ENCODE measurements around the gene GPC6. TPM values are rescaled to one million over a fixed set of nuclear protein-coding genes. Genes with fewer than 3 reads are reported as not detected.

The GPC6 gene
- polyA plus RNA-seq, 2 of the 4 experiments (the other 2 are of a cell fraction): 8.0 to 14.4 TPM

- H3K9me3 ChIP-seq: no peaks in the 10 kb centered on the region
- FAIRE-seq (no peak), DNase-seq (ENCODE audit: low read depth in 1 of 2, low spot score in 1 of 2) (no peak), ATAC-seq (no peak)
- H3K4me1 ChIP-seq: no peaks in the 10 kb centered on the region
- CTCF ChIA-PET: no interaction called here
- no peak overlapping the region for H3K4me3 ChIP-seq
- WGBS (ENCODE audit: missing lambda C conversion rate): 78% methylated on average over 3 of the region's 3 CpGs
- no peak overlapping the region for H3K4me2 ChIP-seq
- H3K27ac ChIP-seq: no peak overlapping the region
- POLR2A ChIA-PET: no interaction called here
- TF ChIP-seq ESRRA (IDR thresholded peaks at IDR 0.05; ENCODE audit: borderline replicate concordance, low read length): no peak
- no peak for TF ChIP-seq MAX (IDR thresholded peaks at IDR 0.05)
- no peak for TF ChIP-seq CHD2 (IDR thresholded peaks at IDR 0.05; ENCODE audit: low read length, partially characterized antibody)
- no peak for TF ChIP-seq PHF8 (IDR thresholded peaks at IDR 0.05; ENCODE audit: borderline replicate concordance, low read depth)
- no peak for TF ChIP-seq ZFP36 (IDR thresholded peaks at IDR 0.05; ENCODE audit: borderline replicate concordance, partially characterized antibody)
- no peak for TF ChIP-seq BCL3 (IDR thresholded peaks at IDR 0.05)
- no peak for TF ChIP-seq RAD21 (conservative IDR thresholded peaks at IDR 0.05 in 1 of 2, IDR thresholded peaks at IDR 0.05 in 1 of 2)
- no peak for TF ChIP-seq KDM1A (IDR thresholded peaks at IDR 0.05; ENCODE audit: low read depth)
- TF ChIP-seq REST (IDR thresholded peaks at IDR 0.05): no peak
- TF ChIP-seq MAFK (IDR thresholded peaks at IDR 0.05; ENCODE audit: partially characterized antibody): no peak
- TF ChIP-seq, protein P1, sequence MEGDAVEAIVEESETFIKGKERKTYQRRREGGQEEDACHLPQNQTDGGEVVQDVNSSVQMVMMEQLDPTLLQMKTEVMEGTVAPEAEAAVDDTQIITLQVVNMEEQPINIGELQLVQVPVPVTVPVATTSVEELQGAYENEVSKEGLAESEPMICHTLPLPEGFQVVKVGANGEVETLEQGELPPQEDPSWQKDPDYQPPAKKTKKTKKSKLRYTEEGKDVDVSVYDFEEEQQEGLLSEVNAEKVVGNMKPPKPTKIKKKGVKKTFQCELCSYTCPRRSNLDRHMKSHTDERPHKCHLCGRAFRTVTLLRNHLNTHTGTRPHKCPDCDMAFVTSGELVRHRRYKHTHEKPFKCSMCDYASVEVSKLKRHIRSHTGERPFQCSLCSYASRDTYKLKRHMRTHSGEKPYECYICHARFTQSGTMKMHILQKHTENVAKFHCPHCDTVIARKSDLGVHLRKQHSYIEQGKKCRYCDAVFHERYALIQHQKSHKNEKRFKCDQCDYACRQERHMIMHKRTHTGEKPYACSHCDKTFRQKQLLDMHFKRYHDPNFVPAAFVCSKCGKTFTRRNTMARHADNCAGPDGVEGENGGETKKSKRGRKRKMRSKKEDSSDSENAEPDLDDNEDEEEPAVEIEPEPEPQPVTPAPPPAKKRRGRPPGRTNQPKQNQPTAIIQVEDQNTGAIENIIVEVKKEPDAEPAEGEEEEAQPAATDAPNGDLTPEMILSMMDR (IDR thresholded peaks at IDR 0.05): no peak
- TF ChIP-seq EP300 (IDR thresholded peaks at IDR 0.05): no peak
- no peak for TF ChIP-seq CHD4 (IDR thresholded peaks at IDR 0.05; ENCODE audit: borderline replicate concordance)
Observed at GRCh38 chr13:94261163-94261562, 1034.6 kb downstream of the GPC6 start.

- no peak overlapping the region for H3K4me3 ChIP-seq
- 73% methylated on average over 3 of the region's 3 CpGs for WGBS (ENCODE audit: missing lambda C conversion rate)
- no peak for DNase-seq (ENCODE audit: low read depth in 1 of 2, low spot score in 1 of 2)
- no peaks in the 10 kb centered on the region for H3K9me3 ChIP-seq
- ATAC-seq: no peak
- no peak for TF ChIP-seq NR3C1 (IDR thresholded peaks at IDR 0.05)
- no peak for TF ChIP-seq POLR2A (IDR thresholded peaks at IDR 0.05; ENCODE audit: low read length)
- no peak for TF ChIP-seq RCOR1 (IDR thresholded peaks at IDR 0.05; ENCODE audit: low read depth, low read length)
- no peak for TF ChIP-seq CBX2 (IDR thresholded peaks at IDR 0.05; ENCODE audit: borderline replicate concordance, low read depth)
- TF ChIP-seq, protein P2, sequence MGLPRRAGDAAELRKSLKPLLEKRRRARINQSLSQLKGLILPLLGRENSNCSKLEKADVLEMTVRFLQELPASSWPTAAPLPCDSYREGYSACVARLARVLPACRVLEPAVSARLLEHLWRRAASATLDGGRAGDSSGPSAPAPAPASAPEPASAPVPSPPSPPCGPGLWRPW (IDR thresholded peaks at IDR 0.05): no peak
- TF ChIP-seq ZC3H11A (IDR thresholded peaks at IDR 0.05): no peak
- TF ChIP-seq MAZ (IDR thresholded peaks at IDR 0.05; ENCODE audit: borderline replicate concordance, low read depth, low read length): no peak
- no peak for TF ChIP-seq MYC (IDR thresholded peaks at IDR 0.05; ENCODE audit: borderline replicate concordance, low read length)
- no peak for TF ChIP-seq FOSB (CRISPR knock-in tag; IDR thresholded peaks at IDR 0.05)
- no peak for TF ChIP-seq BCL3 (IDR thresholded peaks at IDR 0.05)
- no peak for TF ChIP-seq ZNF302 (CRISPR knock-in tag; IDR thresholded peaks at IDR 0.05)
- TF ChIP-seq KDM5A (IDR thresholded peaks at IDR 0.05): no peak
- TF ChIP-seq, protein P3, sequence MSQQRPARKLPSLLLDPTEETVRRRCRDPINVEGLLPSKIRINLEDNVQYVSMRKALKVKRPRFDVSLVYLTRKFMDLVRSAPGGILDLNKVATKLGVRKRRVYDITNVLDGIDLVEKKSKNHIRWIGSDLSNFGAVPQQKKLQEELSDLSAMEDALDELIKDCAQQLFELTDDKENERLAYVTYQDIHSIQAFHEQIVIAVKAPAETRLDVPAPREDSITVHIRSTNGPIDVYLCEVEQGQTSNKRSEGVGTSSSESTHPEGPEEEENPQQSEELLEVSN (IDR thresholded peaks at IDR 0.05; ENCODE audit: borderline replicate concordance, low read depth): no peak
- no peaks in the 10 kb centered on the region for H3K4me1 ChIP-seq
- ChIA-PET POLR2A (no interaction called here), CTCF (no interaction called here)
- no peak for FAIRE-seq
- H3K4me2 ChIP-seq: no peak overlapping the region
- no peak overlapping the region for H3K27ac ChIP-seq
Observed at GRCh38 chr13:94263038-94263437, 1036.4 kb downstream of the GPC6 start.

Measured in A549 (cell line).